Heart right ventricle (tissue), 16 donors: ENCODE measurements around the gene CCDC184. TPM values are rescaled to one million over a fixed set of nuclear protein-coding genes. Genes with fewer than 3 reads are reported as not detected.
"Not testable (repeated sequence)": the region's sequence is repeated elsewhere in the genome, so short reads cannot be mapped to it uniquely, and the experiment has no call there.

ENCODE experiments used
- ATAC-seq, 8 donors: fragments of 200-7000 bp; cut with Tn5 transposase; one replicate each; pipeline ENCODE4 v1.9.1; 2020; ENCODE audit warnings: mild to moderate bottlenecking in 8 of 8, moderate library complexity in 8 of 8, moderate number of reproducible peaks in 1 of 8
- DNase-seq, 2 donors: peaks; one replicate each; pipeline ENCODE4 v3.0.0-alpha.2; 2020
- H3K27ac ChIP-seq, 10 donors: fragments of 200-600 bp; sonication (generic) in 2 of 10; one replicate each; pipeline versions ENCODE4 v1.5.0 to v1.8.0; 2020 to 2022; ENCODE audit warnings: mild to moderate bottlenecking in 3 of 10
- H3K27me3 ChIP-seq, 7 donors: fragments of 200-600 bp; one replicate each; pipeline ENCODE4 v1.8.0; 2021 to 2022; ENCODE audit warnings: mild to moderate bottlenecking in 2 of 7
- H3K36me3 ChIP-seq, 9 donors: fragments of 200-600 bp; sonication (generic) in 1 of 9; one replicate each; pipeline versions ENCODE4 v1.5.0 to v1.8.0; 2020 to 2022; ENCODE audit warnings: mild to moderate bottlenecking in 2 of 9
- H3K4me1 ChIP-seq, 9 donors: fragments of 200-600 bp; sonication (generic) in 1 of 9; one replicate each; pipeline versions ENCODE4 v1.5.0 to v1.8.0; 2020 to 2022; ENCODE audit warnings: mild to moderate bottlenecking in 4 of 9
- H3K4me3 ChIP-seq, 10 donors: fragments of 200-600 bp; sonication (generic) in 2 of 10; one replicate each; pipeline versions ENCODE4 v1.5.0 to v1.8.0; 2020 to 2022; ENCODE audit warnings: mild to moderate bottlenecking in 7 of 10, moderate library complexity in 2 of 10
- H3K9me3 ChIP-seq, 11 donors: fragments of 200-600 bp in 10 of 11; sonication (generic) in 2 of 11; one replicate each; pipeline versions ENCODE4 v1.5.0 to v1.8.0; 2013 to 2022; ENCODE audit warnings: mild to moderate bottlenecking in 2 of 11, control low read depth in 1 of 11, moderate library complexity in 1 of 11
- CTCF ChIP-seq, 9 donors: fragments of 200-600 bp; sonication (generic) in 2 of 9; IDR thresholded peaks; one replicate each; pipeline versions ENCODE4 v1.5.0 to v1.8.0; 2021 to 2022; ENCODE audit warnings: antibody characterized with exemption in 9 of 9, mild to moderate bottlenecking in 5 of 9, moderate library complexity in 1 of 9
- WGBS, 2 donors: extraction: QIAGEN DNeasy Blood & Tissue Kit; methylation state at CpG; one replicate each; pipeline ENCODE4 v1.1.7; 2013; ENCODE audit warnings: inconsistent platforms in 1 of 2; 5-methylcytosine and 5-hydroxymethylcytosine counted together
- intact Hi-C, 10 donors: fragments of 100-400 bp; cut with DNase I; formaldehyde crosslinking; loops; one replicate each; pipeline versions ENCODE4 v1.11.1 to v1.14.2; 2022
- polyA plus RNA-seq, 2 donors: library from polyadenylated mRNA; stranded (reverse); fragments of 200-250 nt; gene quantifications; one replicate each; pipeline ENCODE4 v1.2.3, GENCODE V29; 2013
- total RNA-seq, 10 donors: library from RNA; stranded (reverse); fragmentation: NEBNext Ultra II Directional in 3 of 10; extraction: Animal tissue kit (Norgen Biotek cat#: 25700) in 3 of 10; gene quantifications; one replicate each; pipeline versions ENCODE4 v1.2.1 to v1.2.4, GENCODE V29; 2021 to 2023
- donor health status: Arrhythmogenic right ventricular cardiomyopathy.
- donor health status: ischemic (EF 13 %, LVEDD 7.1; RV severe dilation, severe dysfunction).
- donor health status: healthy with polysubstance abuse.
- donor health status: DM: no; HTN: yes; CAD: no.
- donor health status: DM: no; HTN: no; CAD: no.
- donor health status: ischemic (EF 25% LVEDD 6.9; RV normal size, moderate dysfunction).
- donor health status: ischemic (EF 25% LVEDD 5.7; RV mildly dilated, moderate dysfunction).
- donor health status: healthy.
- donor health status: DM: yes; HTN: yes; CAD: no.
- donor health status: Ischemic cardiomyopathy.
- donor health status: ischemic (EF 35%, LVEDD 5.7; RV mildly dilated, moderate dysfunction).
- donor health status: nonischemic (EF 11% LVEDD 7.7; RV severe dilation, severe dysfunction).
- donor health status: DM: yes; HTN: yes; CAD: no.
- donor health status: PGD.
- donor health status: ischemic (EF 29% LVEDD 5.4; RV normal size, mild dysfunction).
- donor health status: nonischemic (EF 23%, LVEDD 6.1; RV moderate dilation, normal function).

CCDC184 gene
- total and polyA plus RNA-seq, 12 donors: 0.11 to 1.5 (median 0.49) TPM

GRCh38 chr12:48201516-48201915 is 18.1 kb downstream of the CCDC184 start:
- no peak overlapping the region for H3K4me3 ChIP-seq
- DNase-seq (no peak), ATAC-seq (no peak)
- H3K4me1 ChIP-seq: peaks cover 0 to 36% (median 22%) of the 10 kb centered on the region in 9 donors
- peaks cover 0 to 34% (median 0%) of the 10 kb centered on the region in 9 donors for H3K36me3 ChIP-seq
- H3K27me3 ChIP-seq: no peaks in the 10 kb centered on the region
- intact Hi-C loops: loop anchor here in 1 of 10 donors (5.0 kb wide), 1 partner anchor 151 kb away; the partner anchor contains the start of gene ZNF641
- no peak for TF ChIP-seq CTCF (IDR thresholded peaks at IDR 0.05)
- no peak overlapping the region for H3K27ac ChIP-seq
- 94 to 100% methylated on average over 3 of the region's 3 CpGs for WGBS, 2 donors
- H3K9me3 ChIP-seq: peaks cover 0 to 32% (median 2%) of the 10 kb centered on the region in 11 donors

- ATAC-seq (no peak), DNase-seq (no peak)
- Histone ChIP-seq H3K4me3 (no peak overlapping the region), H3K4me1 (peaks cover 0 to 27% (median 14%) of the 10 kb centered on the region in 9 donors), H3K9me3 (peaks cover 0 to 45% (median 9%) of the 10 kb centered on the region in 11 donors), H3K27me3 (no peaks in the 10 kb centered on the region), H3K27ac (no peak overlapping the region), H3K36me3 (peaks cover 0 to 38% (median 0%) of the 10 kb centered on the region in 9 donors)
- intact Hi-C loops: loop anchor here in 1 of 10 donors (5.0 kb wide), 1 partner anchor 150 kb away; the partner anchor contains the start of gene ZNF641
- no peak for TF ChIP-seq CTCF (IDR thresholded peaks at IDR 0.05)
- WGBS, 2 donors: 90 to 91% methylated on average over 8 of the region's 8 CpGs
These were observed 19.3 kb downstream of the CCDC184 start for GRCh38 chr12:48202766-48203165.

- peaks cover 0 to 26% (median 14%) of the 10 kb centered on the region in 9 donors for H3K4me1 ChIP-seq
- intact Hi-C loops: loop anchor here in 1 of 10 donors (5.0 kb wide), 1 partner anchor 149 kb away; the partner anchor contains the start of gene ZNF641
These were observed 19.7 kb downstream of the CCDC184 start, which contains the start of gene OR10AD1 for GRCh38 chr12:48203192-48203591. TSS of gene OR10AD1 (minus strand) at chr12:48203292. CDS start at chr12:48203292, 0 bp downstream.

GRCh38 chr12:48209495-48209894 is 26.1 kb downstream of the CCDC184 start:
- H3K27ac ChIP-seq, DNase-seq, H3K27me3 ChIP-seq, intact Hi-C loops, H3K4me3 ChIP-seq, ATAC-seq, H3K4me1 ChIP-seq: not testable (repeated sequence)
- Histone ChIP-seq H3K9me3 (peaks cover 0 to 51% (median 9%) of the 10 kb centered on the region in 11 donors), H3K36me3 (peaks cover 0 to 24% (median 0%) of the 10 kb centered on the region in 9 donors)
- 91 to 96% methylated on average over 1 of the region's 2 CpGs for WGBS, 2 donors

More at GRCh38 chr12:48203192-48203591, 19.7 kb downstream of the CCDC184 start, which contains the start of gene OR10AD1:
- no peak for DNase-seq
- TF ChIP-seq CTCF (IDR thresholded peaks at IDR 0.05): no peak
- WGBS, 2 donors: 80 to 85% methylated on average over 4 of the region's 4 CpGs
- Histone ChIP-seq H3K27ac (no peak within 1 kb of the TSS), H3K9me3 (peaks cover 0 to 49% (median 9%) of the 10 kb centered on the region in 11 donors), H3K27me3 (no peaks in the 10 kb centered on the region), H3K4me3 (no peak within 1 kb of the TSS), H3K36me3 (peaks cover 0 to 38% (median 0%) of the 10 kb centered on the region in 9 donors)
- no peak for ATAC-seq

GRCh38 chr12:48216785-48217184 is 33.3 kb downstream of the CCDC184 start:
- ATAC-seq (peak in 1 of 8 donors; percentile 37), DNase-seq (no peak)
- intact Hi-C loops: no loop called here
- Histone ChIP-seq H3K27ac (peak overlapping the region in 1 of 10 donors; percentile 31), H3K4me3 (no peak overlapping the region), H3K27me3 (peaks cover 0 to 20% (median 3%) of the 10 kb centered on the region in 7 donors), H3K9me3 (no peaks in the 10 kb centered on the region), H3K36me3 (no peaks in the 10 kb centered on the region), H3K4me1 (peaks cover 0 to 15% (median 0%) of the 10 kb centered on the region in 9 donors)
- no peak for TF ChIP-seq CTCF (IDR thresholded peaks at IDR 0.05)
